GM12872 (cell line): Measurements from ENCODE around the gene RBM18.

ENCODE experiments used
- TF ChIP-seq, protein P1 (sequence below): IDR thresholded peaks from 3 replicates; pipeline ENCODE4 v1.5.1; 2011; ENCODE audit warnings: low read depth, mild to moderate bottlenecking, low read length, moderate library complexity; ENCODE audit not compliant: insufficient read depth

The RBM18 gene

GRCh38 chr9:122220673-122221182 is 43.9 kb downstream of the RBM18 start:
- TF ChIP-seq, protein P1, sequence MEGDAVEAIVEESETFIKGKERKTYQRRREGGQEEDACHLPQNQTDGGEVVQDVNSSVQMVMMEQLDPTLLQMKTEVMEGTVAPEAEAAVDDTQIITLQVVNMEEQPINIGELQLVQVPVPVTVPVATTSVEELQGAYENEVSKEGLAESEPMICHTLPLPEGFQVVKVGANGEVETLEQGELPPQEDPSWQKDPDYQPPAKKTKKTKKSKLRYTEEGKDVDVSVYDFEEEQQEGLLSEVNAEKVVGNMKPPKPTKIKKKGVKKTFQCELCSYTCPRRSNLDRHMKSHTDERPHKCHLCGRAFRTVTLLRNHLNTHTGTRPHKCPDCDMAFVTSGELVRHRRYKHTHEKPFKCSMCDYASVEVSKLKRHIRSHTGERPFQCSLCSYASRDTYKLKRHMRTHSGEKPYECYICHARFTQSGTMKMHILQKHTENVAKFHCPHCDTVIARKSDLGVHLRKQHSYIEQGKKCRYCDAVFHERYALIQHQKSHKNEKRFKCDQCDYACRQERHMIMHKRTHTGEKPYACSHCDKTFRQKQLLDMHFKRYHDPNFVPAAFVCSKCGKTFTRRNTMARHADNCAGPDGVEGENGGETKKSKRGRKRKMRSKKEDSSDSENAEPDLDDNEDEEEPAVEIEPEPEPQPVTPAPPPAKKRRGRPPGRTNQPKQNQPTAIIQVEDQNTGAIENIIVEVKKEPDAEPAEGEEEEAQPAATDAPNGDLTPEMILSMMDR: no peak

DNA sequence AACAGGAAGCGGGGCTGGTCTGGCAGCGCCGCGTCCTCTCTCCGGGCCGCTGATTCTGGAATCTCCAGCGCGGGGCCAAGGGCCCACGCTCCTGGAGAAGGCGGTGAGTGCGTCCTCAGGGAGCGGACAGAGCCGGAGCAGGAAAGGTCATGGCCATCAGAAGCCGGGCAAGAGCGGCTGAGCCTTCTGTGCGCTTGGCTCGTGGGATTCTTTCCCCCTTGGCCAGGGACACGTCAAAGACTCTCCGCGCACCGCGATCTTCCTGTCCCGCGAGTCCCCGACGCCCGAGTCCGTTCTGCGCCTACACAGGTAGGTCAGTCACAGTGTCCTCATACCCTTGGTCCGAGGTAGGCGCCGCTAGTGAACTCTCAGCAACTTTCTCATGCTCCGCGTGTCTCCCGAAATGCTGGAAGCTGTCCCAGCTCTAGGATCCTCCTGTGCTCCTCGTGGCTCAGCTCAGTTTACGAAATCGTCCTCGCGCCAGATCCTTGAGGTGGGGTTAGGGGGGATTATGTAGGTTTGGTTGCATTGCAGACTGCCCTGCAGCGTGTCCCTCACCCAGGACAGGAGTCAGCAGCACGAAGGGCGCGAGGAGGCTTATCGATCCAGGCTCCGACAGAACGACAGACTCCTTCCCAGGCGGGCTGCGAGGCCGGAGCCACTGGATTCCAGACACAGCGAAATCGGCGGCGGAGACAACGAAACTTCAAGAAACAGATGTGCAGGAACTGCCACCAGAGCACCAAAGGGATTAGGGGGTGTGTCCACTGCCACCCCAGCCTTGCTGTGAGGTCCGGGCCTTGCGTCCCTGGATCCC is 44.6 kb downstream of the RBM18 start:
- TF ChIP-seq, protein P1: no peak

DNA sequence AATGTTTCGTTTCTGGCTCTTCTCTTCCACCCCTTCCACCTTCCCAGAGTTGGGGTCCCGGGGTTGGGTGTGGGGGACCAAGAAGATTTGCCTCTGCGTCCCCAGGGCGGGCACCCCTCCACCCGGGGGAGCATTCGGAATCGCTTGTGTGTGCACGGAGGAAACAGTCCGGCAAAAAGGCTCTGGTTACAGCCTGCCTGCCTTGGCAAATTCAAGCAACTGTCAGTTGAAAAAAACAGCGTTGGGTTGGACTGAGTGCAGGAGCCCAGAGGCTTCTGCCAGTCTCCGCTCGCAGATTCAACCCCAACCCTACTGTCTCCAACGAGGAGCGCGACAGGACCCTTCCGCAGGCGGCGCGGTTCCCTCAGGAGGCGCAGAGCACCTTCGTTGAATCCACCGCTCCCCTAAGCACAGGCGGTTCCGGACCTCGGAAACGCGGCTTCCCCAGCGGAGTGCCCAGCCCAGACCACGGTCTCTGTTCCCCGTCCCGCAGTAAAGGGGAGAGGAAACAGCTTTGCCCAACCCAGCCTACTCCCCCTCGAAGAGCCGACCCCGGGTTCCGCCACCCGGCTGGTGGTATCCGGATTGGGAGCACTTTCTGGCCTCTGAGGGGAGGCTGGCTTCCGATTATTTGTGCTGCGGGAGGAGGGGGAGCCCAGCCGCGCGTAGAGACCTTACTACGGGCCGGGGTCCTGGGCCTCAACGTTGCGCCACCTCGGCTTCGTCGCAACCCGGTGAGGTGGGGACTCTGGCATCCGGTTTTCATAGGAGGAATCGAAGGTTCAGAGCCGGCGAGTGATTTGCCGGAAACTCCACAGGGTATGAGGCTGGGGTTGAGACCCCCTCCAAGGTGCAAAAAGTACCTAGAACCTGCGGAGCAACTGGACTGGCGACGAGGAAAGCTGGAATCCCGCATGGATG is 45.4 kb downstream of the RBM18 start:
- TF ChIP-seq, protein P1: no peak

DNA sequence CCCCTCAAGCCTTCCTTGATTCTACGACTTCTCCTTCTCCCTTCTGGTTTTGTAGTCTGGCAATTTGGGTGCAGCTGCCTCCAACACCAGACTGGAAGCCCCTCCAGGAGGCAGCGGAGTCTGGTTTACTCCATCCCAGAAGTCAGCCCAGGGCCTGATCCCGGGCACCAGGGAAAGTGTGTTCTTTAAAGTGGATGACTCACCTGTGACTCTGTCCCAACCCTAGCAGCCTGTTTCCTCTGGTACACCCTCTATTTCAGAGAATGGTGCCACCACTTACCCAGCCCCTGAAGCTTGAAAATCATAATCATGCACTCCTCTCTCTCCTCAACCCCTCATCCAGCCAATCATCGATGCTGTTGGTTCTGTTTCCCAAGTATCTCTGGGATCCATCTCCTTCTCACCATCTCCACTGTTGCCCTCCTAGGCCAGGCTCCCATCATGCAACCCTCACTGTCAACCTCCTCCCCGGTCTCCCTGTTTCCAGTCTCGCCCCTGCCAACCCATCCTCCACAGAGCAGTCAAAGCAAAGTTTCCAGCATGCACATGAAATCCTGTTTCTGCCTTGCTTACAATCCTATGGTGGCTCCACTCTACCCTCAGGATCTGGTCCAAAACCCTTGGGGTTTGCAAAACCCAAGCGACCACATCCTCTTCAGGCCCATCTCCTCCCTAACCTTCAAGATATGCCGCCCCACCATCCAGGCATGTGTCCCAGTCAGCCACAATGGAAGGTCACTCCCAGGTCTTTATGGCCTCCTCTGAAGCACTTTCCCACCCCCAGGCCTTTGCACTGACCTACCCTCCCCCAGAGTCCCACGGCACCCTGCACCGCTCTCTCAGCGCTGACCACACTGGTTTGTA is 46.3 kb downstream of the RBM18 start:
- TF ChIP-seq, protein P1: no peak

DNA sequence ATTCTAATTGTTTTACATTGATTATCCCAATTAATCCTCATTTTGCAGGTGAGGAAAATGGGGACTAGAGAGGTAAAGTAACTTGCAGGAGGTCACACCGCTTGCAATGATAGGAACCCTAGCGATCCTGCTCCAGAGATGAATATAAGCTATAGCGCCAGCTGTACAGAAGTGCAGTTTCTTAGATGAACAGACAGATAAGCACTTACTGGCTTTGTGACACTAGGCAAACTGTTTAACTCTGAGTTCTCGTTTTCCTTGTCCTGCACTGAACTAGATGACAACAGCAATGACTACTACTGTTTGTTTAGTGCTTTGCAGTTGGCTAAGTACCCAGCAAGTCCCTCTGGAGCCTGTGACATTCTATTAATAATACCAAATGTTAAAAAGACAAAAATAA is 47.0 kb downstream of the RBM18 start:
- TF ChIP-seq, protein P1: no peak

- TF ChIP-seq, protein P1: no peak
Observed at GRCh38 chr9:122216798-122217418, 47.7 kb downstream of the RBM18 start.
